GM21529 (cell line): ENCODE results near the gene COL11A2.

Source experiments
- ATAC-seq: cut with Tn5 transposase; IDR thresholded peaks from one replicate; pipeline ENCODE4 v1.9.1; 2021; ENCODE audit not compliant: unreplicated experiment

Gene COL11A2

GRCh38 chr6:33172688-33173534 lies 19.4 kb downstream of the COL11A2 start:
- no peak for ATAC-seq

DNA sequence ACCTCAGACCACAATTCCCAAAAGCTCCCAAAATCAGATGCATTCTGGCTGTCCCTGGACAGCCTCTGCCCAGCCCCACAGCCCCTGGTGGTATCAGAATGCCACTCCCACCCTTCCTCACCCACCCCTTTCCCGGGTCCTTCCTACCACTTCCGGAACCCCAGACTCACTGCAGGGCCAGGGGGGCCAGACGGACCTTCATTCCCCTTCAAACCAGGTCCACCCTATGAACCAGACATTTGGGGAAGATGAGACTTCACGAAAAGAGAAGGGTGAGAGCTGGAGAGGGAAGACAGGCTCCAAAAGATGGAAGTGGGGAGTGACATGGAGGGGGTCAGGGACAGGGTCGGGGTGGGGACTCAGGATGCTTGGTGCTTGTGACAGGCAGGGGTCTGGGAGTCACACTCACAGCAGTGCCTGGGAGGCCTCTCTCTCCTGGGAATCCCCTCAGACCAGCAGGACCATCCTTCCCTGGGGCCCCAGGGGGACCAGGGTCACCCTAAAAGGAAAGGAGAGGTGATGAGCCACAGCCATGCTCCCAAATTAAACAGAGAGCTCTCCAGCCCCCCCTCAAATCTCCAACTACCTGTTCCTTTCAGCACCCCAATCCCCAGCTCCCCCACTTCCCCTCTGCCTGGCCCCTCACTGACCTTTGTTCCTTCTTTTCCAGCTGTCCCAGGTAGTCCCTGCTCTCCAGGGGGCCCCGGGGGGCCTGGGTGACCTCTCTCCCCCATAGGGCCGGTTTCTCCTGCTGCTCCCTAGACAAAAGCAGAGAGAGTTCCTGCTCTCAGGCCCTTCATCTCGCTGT lies 20.2 kb downstream of the COL11A2 start:
- no peak for ATAC-seq

- ATAC-seq, result no peak
Observed at GRCh38 chr6:33171016-33171879, 21.0 kb downstream of the COL11A2 start.

DNA sequence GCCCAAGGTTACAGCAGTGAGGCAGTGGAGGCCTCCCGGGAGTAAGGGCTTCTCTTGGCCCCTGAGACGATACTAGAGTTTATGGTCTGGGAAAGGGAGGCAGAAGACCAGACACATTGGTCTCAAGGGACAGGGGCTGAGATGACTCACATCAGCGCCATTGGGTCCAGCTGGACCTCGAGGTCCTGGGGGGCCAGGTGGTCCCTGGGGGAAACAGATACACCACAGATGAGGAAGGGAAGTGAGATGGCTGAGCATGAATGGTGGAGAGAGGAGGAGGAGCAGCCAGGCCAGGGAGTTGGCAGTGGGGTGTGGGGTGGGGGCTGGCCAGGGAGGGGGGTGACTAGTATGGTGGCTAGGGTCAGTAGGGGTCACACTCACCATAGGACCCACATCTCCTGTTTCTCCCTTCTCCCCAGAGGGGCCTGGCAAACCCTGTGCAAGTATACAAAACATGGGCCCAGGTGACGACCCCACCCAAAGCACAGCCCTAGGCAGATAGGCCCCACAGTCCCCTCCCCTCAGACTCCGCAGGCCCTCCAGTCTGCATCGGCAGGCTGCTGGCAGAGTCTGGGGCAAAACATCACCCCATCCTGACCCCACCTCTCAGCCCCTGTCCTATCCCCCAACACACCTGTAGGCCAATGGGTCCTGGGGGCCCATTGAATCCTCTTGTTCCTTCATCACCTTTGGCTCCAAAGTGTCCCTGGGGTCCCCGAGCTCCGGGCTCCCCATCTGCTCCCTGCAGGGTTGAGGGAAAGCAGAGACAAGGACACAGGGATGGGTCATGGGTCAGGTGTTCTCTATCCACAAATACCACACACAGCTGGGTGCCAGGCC lies 21.9 kb downstream of the COL11A2 start:
- no peak for ATAC-seq

DNA sequence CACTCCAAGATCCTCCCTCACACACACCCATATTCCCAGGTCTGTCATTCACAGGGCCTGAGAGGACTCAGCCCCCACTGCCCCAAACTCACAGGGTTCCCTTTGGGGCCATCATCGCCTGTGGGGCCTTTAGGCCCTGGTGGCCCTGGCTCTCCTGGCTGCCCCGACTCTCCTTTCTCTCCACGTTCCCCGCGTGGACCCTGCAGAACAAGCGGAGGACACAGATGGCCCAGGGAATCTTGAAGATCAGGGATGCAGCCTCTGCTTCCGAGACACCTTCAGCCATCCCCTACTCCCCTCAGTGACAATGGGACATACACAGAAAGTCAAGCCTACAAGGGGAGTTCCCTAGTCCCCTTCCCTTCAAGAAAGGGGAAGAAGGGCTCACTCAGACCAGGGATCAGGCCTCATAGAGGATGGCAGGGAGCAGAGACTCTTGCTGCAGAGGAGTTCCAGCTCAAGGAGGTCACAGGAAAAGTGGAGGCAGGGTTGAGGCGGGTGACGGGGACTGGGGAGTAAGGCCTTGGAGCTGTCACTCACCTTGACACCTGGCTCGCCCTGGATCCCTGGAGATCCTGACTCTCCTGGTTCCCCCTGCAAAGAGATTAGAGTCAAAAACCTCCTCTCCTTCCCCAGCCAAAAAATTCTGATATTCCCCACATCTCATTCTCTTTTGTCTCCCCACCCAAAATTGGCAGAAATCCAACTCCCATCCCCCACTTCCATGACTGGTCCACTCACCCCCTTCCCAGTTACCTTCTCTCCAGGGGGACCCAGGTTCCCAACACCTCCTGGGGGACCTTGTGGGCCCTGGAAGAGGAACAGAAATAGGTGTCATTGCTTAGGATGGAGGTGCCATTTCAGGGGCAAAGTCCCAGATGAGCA lies 22.7 kb downstream of the COL11A2 start:
- ATAC-seq, result no peak

DNA sequence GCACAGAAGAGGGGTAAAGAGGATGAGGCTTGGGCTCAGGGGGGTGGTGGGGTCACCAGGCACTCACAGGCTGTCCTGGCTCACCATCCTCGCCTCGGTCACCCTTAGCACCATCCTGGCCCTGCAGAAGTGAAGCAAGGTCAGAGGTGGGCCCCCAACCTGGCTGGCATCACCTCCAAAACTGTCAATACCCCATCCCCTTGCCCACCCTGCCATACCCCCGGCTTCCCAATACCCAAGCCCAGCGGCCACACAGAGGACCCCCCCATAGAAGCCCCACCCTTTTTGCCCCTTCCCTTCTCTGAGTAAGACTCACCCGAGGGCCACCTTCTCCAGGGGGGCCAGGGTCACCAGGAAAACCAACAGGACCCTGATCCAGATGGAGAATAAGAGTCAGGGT lies 23.6 kb downstream of the COL11A2 start:
- no peak for ATAC-seq

- no peak for ATAC-seq
Observed at GRCh38 chr6:33168284-33168601, 24.0 kb downstream of the COL11A2 start.

DNA sequence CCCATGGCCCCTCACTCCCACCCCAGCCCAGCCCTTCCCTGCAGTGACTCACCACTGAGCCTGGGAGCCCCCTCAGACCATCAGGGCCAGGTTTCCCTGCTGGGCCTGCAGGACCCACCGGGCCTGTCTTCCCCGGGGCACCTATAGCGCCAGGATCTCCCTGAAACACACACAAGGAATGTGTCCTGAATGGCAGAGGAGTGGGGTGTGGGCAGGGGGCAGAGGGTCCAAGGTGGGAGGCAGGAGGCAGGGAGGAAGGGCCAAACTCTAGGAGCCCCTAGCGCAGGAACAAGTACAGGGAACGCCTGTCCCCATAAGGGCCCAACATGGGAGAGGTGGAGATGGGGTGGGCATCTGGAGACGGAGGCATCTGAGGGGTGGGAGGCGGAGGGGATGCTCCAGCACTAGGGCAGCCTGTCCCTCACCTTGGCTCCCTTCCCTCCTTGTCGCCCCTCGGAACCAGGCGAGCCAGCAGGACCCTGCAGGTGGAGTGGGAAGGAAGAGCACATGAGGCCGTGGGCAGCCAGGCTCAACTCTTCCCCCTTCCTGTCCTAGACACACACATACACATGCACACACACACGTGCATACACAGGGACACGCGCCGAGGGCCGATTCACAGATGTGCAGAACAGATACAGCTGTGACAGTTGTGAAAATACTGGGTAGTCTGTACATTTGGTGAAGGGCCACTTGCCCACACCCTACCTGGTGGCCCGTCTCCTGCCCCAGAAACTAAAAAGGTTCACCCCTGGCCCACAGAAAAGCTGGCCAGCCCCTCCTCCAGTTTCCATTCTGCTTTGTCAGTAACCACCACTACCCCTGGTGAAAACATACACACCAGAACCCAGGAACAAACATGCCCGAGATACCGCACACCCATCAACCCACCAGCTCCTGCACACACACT lies 24.6 kb downstream of the COL11A2 start:
- no peak for ATAC-seq

DNA sequence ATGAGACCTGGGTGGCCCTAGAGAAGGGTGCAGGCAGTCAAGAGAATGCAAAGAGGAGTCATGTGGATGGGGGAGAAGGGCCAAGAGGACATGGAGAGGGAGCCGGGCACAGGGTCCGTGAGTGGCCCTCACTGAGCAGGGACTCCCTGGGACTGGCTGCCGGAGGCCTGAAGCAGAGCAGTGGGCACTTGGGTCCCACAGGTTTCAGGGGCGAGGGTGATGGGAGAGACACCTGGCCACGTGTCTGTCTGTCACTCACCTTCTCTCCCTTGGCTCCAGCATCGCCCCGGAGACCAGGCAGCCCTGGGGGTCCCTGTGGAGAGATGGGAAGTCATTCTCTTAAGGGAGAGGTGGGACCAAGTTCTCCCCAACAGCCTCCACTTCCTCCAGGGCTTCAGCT lies 25.5 kb downstream of the COL11A2 start:
- no peak for ATAC-seq

DNA sequence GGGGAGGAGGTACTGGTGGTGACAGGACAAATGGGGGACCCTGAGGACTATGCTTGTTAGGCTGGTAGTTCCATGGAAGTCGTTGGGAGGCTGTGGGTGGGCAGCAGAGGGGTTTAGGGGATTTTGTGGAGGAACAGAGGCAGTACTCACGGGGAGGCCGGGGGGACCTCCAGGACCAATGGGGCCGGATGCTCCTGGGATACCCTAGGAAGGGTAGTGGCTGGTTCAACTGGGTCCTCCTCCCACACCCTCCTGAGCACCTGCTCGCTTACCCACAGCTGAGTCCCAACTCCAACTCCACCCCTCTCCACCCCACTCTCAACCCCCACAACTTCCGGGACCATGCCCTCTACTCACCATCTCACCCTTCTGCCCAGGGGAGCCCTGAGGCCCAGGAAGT lies 25.9 kb downstream of the COL11A2 start:
- no peak for ATAC-seq

GRCh38 chr6:33165581-33166258 lies 26.5 kb downstream of the COL11A2 start:
- no peak for ATAC-seq

DNA sequence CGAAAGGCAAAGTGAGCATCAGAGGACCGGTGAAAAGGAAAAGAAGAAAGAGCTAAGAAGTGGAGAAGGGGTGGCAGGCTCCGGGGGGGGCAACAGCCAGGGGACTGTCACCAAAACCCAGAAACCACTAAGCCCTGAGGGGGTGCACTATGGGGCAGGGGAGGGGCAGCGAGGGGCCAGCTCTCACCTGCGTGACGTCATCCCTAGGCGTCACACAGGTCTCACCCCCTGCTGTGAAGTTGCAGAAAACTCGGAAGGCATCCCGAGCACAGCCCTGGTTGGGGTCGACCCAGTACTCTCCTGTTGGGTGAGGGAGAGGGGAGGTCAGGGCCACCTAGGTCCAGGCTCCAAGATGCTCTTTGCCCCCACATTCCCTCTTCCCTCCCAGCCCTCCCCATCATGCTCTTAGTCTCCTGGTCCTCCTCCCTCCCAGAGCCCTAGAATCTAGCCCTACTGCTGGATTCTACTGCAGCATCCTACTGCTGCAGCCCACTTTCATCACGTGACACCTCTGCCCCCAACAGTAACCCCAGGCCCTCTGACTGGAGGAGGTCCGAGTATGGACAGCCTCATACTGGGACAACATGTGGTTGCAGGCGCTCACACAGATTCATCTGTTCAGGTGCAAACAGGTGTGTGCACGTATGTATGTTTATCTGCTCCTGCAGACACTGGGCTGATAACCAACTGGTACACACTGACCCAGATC lies 27.4 kb downstream of the COL11A2 start:
- no peak for ATAC-seq

DNA sequence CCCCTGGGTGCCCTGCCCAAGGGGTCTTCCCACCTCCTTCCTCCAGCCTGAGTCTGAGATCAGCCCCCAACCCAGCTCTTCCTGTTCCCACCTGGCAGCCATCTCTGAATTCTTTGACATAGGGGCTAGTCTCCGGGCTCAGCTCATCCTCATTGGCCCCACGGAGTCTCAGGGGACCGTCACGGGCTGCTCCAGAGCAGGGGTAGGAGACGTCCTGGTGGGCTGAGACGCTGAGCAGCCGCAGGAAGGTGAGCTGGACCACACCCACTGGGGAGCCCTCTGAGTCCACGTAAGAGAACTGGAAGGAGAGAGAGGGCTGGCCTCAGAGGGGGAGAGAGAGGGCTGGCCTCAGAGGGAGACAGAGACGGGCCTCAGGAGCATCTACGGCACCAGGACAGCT lies 28.1 kb downstream of the COL11A2 start:
- ATAC-seq, result no peak

GRCh38 chr6:33163540-33163939 lies 28.7 kb downstream of the COL11A2 start:
- ATAC-seq, result no peak

GRCh38 chr6:33161354-33162331 lies 30.6 kb downstream of the COL11A2 start:
- no peak for ATAC-seq

DNA sequence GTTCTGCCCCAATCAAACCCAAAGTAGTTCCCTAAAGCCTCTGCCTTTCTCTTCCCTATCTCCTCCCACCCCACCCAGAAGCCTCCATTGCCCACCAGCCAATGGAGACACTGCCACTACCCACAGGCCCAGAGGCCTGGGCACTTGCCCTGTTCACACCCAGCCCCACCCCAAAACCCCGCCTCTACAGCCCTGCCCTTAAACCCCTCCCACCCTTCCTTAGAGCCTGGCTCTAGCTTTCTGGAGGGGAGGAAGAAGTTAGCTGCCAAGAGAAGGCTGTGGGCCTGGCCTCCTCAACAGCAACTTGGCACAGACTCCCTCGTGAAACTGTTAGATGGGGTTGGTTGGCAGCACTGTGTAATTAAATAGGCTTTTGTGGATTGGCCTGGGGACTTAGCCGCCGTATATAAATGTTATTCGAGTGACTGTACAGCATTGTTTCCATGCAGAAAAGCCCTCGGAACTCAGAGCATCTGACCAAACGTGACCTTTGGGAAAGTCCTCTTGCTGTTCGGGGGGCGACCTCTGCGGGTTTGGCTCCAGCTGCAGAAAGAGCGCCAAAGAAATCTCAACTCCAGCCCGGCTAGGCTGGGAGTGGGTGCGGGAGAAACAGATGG lies 31.4 kb downstream of the COL11A2 start:
- ATAC-seq, result no peak
